ENCODE results near the gene ASPSCR1.

The ASPSCR1 gene

DNA sequence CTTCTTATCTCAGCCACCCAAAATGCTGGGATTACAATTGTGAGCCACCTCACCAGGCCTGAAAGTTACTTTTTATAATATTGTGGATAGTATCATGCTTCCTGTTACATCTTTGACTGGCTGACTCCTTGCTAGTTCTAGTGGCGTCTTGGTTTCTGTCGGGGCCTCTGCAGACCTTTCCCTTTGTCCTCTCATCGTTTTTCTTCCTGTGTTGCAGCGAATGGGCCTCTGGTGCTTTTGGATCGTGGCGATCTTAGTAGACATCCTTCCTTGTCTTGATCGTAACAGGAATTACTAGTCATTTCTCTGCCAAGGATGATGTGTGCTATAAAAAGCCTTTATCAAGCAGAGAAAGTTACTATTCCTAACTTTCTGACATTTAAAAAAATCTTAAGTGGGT lies 20.8 kb downstream of the ASPSCR1 start:
- TF ChIP-seq, protein P1, sequence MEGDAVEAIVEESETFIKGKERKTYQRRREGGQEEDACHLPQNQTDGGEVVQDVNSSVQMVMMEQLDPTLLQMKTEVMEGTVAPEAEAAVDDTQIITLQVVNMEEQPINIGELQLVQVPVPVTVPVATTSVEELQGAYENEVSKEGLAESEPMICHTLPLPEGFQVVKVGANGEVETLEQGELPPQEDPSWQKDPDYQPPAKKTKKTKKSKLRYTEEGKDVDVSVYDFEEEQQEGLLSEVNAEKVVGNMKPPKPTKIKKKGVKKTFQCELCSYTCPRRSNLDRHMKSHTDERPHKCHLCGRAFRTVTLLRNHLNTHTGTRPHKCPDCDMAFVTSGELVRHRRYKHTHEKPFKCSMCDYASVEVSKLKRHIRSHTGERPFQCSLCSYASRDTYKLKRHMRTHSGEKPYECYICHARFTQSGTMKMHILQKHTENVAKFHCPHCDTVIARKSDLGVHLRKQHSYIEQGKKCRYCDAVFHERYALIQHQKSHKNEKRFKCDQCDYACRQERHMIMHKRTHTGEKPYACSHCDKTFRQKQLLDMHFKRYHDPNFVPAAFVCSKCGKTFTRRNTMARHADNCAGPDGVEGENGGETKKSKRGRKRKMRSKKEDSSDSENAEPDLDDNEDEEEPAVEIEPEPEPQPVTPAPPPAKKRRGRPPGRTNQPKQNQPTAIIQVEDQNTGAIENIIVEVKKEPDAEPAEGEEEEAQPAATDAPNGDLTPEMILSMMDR (conservative IDR thresholded peaks at IDR 0.05; ENCODE audit: control insufficient read depth, insufficient read depth, low read depth, low read length), result no peak
- H3K4me3 ChIP-seq (ENCODE audit: control insufficient read depth, low read depth, low read length), result no peak overlapping the region
- no peak for DNase-seq (ENCODE audit: low read depth)

DNA sequence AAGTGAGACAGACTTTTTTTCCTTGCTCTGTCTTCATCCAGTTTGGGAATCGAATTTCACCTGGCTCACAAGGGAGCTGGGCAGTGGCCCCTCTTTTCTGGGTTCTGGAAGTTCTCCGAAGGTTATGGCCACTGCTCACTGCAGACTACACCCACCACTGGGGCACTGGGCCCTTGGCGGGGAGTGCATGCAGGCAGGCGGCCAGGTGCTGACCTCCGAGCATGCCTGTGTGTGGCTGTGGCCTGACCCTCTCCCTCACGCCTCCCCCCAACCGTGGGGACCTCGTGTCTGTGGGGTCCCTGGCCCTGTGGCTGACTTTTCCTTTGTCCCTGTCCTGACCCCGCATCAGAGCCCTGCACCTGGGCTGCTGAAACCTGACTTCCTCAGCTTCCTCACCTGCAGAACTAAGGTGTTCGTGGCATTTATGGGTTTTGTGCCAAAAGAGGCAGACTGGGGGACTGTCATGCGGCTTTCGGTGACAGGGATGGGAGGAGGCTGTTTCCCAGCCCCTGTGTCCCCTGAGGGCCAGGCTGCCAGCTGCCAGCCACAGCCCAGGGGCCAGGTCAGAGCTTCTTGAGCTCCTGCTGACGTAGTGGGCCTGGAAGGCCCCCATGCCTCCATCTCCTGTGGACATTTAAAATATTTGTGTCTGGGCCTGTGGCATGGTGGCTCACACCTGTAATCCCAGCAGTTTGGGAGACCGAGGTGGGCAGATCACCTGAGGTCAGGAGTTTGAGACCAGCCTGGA lies 21.4 kb downstream of the ASPSCR1 start:
- no peak for DNase-seq (ENCODE audit: low read depth)
- H3K4me3 ChIP-seq (ENCODE audit: control insufficient read depth, low read depth, low read length), result no peak overlapping the region
- TF ChIP-seq, protein P1 (conservative IDR thresholded peaks at IDR 0.05; ENCODE audit: control insufficient read depth, insufficient read depth, low read depth, low read length), result no peak

DNA sequence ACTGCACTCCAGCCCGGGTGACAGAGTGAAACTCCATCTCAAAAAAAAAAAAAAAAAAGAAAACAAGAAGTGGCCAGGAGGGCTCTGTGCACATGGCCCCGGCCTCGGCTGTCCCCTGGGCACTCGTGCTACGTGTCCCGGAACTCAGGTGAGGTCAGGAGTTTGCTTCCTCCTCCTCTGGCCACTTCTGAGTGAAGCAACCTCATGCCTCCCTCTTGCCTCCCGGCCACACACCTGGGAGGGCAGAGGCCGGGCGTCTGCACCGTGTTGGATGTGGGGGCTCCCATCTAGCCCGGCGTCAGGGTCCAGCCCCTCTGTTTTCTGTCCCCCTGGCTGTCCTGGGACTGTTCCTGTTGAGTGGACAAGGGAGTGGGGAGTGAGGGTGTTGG lies 22.2 kb downstream of the ASPSCR1 start:
- no peak overlapping the region for H3K4me3 ChIP-seq (ENCODE audit: control insufficient read depth, low read depth, low read length)
- TF ChIP-seq, protein P1 (conservative IDR thresholded peaks at IDR 0.05; ENCODE audit: control insufficient read depth, insufficient read depth, low read depth, low read length), result no peak
- no peak for DNase-seq (ENCODE audit: low read depth)

DNA sequence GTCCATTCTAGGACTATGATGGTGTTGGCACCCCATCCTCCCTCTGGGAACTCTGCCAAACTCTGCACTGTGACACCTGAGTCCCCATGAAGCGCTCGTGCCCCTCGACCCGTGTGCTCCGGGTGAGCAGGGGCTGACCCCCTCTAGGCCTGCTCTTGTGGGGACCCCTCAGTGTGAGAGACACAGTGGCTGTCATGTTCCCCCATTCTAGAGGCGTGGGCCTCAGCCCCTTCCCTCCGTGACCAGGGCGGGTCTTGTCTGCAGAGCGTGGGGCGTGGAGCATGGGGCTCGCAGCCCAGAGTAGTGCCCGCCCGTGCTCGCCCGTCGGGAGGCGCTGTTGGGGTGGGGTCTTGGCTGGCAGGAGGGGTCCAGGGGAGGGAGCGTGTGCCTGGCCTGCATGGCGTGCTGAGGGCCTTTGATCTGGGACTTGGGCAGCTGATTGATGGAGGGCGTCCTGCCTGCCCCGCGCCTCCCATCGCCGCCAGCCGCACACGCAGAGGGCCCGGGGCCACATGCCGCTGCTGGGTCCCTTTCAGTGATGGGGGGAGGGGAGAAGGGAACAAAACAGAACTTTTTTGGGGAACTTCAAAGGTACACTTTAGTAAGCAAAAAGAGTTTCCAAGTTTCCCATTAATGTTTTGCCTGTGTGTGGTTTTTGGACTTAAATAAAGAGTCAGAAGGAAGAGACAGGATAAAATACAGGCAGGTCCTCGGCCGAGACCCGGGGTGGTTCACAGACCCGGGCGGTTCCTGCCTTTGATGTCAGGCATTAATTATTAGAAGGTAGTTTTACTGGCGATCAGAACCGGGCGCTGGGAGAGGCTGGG lies 22.8 kb downstream of the ASPSCR1 start:
- TF ChIP-seq, protein P1 (conservative IDR thresholded peaks at IDR 0.05; ENCODE audit: control insufficient read depth, insufficient read depth, low read depth, low read length), result no peak

DNA sequence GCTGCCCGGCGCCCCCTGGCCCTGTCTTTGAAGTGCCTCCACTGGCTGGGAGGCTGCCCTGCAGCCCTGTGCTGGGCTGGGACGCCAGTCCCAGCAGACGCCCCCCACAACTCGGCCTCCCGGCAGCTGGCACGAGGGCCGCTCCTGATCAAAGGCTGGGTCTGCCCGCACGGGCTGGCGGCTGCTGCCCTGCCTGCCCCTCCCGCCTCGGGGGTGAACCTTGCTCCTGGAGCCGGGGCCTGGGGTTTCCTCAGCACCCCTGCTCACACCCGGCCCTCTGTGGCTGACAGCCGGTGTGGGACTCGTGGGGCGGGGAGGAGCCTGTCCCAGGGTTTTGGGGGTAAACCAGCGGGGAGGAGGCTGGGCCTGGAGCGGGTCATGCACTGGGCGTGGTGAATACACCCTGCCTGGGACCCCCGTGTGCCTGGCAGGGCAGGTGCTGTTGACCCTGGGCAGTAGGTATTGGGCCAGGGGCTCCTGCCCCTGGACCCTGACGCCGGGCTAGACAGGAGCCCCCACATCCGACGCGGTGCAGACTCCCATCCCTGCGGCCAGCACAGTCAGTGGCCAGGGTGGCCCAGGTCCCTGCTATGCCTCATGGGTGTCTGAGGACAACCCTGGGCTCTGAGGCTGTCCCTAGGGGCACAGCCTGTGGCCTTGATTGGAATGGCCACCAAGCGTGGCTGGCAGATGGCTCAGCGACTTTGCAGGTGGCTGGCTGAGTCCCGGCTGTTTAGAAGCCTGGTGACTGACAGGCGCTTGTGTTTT lies 23.6 kb downstream of the ASPSCR1 start:
- DNase-seq (ENCODE audit: low read depth), result no peak
- TF ChIP-seq, protein P1 (conservative IDR thresholded peaks at IDR 0.05; ENCODE audit: control insufficient read depth, insufficient read depth, low read depth, low read length), result no peak
- H3K4me3 ChIP-seq (ENCODE audit: control insufficient read depth, low read depth, low read length), result no peak overlapping the region

More for the DNA sequence above, 22.8 kb downstream of the ASPSCR1 start:
- no peak overlapping the region for H3K4me3 ChIP-seq (ENCODE audit: control insufficient read depth, low read depth, low read length)
- DNase-seq (ENCODE audit: low read depth), result no peak

DNA sequence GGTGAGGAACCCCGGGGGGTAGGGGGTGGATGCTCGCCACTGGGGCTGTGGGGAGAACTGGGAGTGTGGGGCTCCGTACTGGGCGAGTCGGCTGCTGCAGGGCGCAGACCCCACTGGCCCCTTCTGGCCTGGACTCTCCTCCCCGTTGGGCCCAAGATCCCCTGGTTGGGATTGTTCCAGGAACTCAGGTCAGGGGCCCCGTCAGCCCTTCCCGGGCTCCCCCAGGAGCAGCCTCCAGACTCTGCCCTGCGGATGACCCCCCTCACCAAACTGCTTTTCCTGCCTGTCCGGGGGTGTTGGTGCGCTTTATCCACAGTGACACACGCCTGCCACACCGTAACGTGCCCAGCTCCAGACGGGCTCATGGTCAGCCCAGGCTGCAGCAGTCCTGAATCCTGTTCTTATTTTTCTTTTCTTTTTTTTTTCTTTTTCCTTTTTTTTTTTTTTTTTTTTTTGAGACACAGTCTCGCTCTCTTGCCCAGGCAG lies 24.2 kb downstream of the ASPSCR1 start:
- H3K4me3 ChIP-seq (ENCODE audit: control insufficient read depth, low read depth, low read length), result no peak overlapping the region
- TF ChIP-seq, protein P1 (conservative IDR thresholded peaks at IDR 0.05; ENCODE audit: control insufficient read depth, insufficient read depth, low read depth, low read length), result no peak
- no peak for DNase-seq (ENCODE audit: low read depth)
